Stimulated activated CD8-positive, alpha-beta memory T cell treated with anti-CD3 and anti-CD28 coated beads, Interleukin-4, amount 100 ng/mL, for 24 hours (primary cell): ENCODE results near the gene ERICH6.

Source experiments
- DNase-seq: peaks from one replicate; pipeline ENCODE4 v3.0.0-alpha.2; 2020; ENCODE audit warnings: low read depth

ERICH6 gene

DNA sequence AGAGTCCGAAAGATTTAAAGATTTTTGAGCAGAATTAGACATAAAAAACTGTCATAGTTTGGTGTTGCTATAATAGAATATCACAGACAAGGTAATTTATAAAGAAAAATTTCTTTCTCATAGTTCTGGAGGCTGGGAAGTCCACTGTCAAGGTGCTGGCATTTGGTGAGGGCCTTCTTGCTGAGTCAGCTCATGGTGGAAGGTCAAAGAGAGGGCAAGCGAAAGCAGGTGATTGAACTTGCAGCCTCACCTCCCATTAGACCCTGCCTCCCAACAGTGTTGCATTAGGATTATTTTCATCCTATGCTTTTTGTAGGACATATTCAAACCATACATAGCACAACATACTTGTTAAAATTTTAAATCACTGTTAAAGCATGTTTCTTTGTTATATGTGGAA is 90.7 kb downstream of the ERICH6 start:
- DNase-seq: no peak

DNA sequence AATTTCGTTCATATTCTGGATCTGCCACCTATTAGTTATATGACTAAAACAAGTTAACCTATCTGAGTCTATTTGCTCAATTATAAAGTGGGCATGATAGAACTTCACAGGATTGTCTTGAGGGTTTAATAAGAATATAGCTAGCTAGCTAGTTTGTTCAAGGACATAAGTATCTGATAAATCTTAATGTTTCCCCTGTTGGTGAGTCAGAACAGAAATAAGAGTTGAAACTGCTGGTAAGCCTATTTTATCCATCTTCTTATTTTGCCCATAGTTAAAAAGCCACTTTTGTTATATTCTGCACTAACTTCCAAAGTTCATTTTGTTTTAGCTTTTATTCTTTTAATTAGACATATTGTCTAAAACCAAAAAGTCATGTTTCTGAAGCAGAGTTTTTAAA is 91.2 kb downstream of the ERICH6 start:
- DNase-seq: no peak

DNA sequence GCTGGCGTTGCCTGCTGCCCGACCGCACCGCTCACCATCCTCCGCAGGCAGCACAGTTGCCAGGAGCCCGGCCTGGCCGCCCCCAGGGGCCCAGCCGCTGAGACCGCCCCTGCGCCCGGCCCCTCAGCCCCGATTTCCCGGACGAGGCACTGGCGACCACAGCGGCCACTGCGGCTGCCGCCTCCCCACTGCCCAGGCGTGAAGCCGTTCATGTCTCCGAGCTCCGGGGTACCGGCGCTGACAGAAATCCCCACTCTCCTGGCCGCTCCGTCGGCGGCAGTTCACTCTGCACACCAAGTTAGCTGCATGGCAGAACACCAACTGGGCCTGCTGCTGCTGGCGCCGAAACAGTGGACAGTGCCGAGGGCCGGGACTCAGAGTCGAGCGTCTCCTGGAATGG is 92.1 kb downstream of the ERICH6 start:
- no peak for DNase-seq

DNA sequence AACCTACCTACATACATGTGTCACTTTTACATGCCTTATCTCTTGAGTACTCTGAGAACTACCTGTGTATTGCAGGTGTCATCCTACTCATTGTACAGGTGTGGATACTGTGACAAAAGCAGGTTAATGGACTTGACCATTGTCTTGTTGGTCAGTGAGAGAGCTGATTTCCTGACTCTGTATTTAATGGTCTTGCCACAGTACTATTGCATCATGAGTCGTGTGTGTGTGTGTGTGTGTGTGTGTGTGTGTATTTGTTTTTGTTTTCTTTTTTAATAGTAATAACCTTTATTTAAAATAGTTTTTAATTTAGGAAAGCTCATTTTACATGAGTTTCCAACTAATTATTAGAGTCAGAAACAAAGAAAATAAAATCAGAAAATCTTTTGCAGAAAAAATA is 92.9 kb downstream of the ERICH6 start:
- no peak for DNase-seq

DNA sequence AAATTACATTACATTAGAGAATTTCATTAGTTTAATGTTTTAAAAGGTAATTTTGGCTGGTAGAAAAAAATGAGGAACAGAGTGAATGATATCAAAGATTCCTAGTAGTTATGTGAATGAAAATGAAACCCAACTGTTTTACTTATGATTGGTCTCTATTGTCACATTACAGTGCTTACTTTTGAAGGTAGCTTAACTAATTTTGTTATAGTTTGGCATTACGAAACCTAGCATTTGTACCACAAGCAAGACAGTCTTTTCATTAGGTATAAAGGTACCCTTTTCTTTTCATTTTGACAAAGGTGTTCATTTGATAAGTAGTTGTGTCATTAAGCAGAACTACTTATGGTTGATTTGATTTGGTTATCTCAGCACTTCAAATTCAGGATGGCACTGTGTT is 93.7 kb downstream of the ERICH6 start:
- no peak for DNase-seq
